Suprapubic skin (tissue), 4 donors: ENCODE data around the gene SLC34A1. TPM values are rescaled to one million over a fixed set of nuclear protein-coding genes. Genes with fewer than 3 reads are reported as not detected.

ENCODE experiments used
- DNase-seq, 2 donors: peaks; one replicate each; pipeline ENCODE4 v3.0.0-alpha.2; 2019; ENCODE audit warnings: low spot score in 2 of 2
- H3K27ac ChIP-seq: fragments of 200-600 bp; sonication (generic); one replicate; pipeline ENCODE4 v1.5.1; 2019
- H3K27me3 ChIP-seq: fragments of 200-600 bp; sonication (generic); one replicate; pipeline ENCODE4 v1.5.1; 2019
- H3K36me3 ChIP-seq: fragments of 200-600 bp; sonication (generic); one replicate; pipeline ENCODE4 v1.5.1; 2019
- H3K4me1 ChIP-seq: fragments of 200-600 bp; sonication (generic); one replicate; pipeline ENCODE4 v1.5.1; 2019
- H3K4me3 ChIP-seq: fragments of 200-600 bp; sonication (generic); one replicate; pipeline ENCODE4 v1.5.1; 2019; ENCODE audit warnings: mild to moderate bottlenecking
- H3K9me3 ChIP-seq: fragments of 200-600 bp; sonication (generic); one replicate; pipeline ENCODE4 v1.5.1; 2019
- EP300 ChIP-seq: sonication (generic); formaldehyde crosslinking; IDR thresholded peaks from one replicate; pipeline ENCODE4 v1.6.1; 2017; ENCODE audit warnings: antibody characterized with exemption
- POLR2A ChIP-seq, 2 donors: fragments of 450-650 bp; IDR thresholded peaks; one replicate each; pipeline ENCODE4 v1.6.1; 2017; ENCODE audit warnings: antibody characterized with exemption in 2 of 2, mild to moderate bottlenecking in 2 of 2, moderate library complexity in 2 of 2
- POLR2AphosphoS5 ChIP-seq, 3 donors: sonication (generic); formaldehyde crosslinking; IDR thresholded peaks; one replicate each; pipeline ENCODE4 v1.6.1; 2017; ENCODE audit warnings: antibody characterized with exemption in 3 of 3
- WGBS: methylation state at CpG from one replicate; pipeline ENCODE4 v1.1.5; 2018; 5-methylcytosine and 5-hydroxymethylcytosine counted together
- total RNA-seq, 4 donors: library from RNA; depleted of rRNA; stranded (reverse); fragments of >200 nt; gene quantifications; one replicate each; pipeline ENCODE4 v1.1.0, GENCODE V29; 2016
- TF ChIP-seq, protein P1 (sequence below), 2 donors: fragments of 200-600 bp in 1 of 2; fragments of 450-650 bp in 1 of 2; sonication (generic) in 1 of 2; IDR thresholded peaks; one replicate each; pipeline ENCODE4 v1.5.1; 2016 to 2019; ENCODE audit warnings: antibody characterized with exemption in 2 of 2, mild to moderate bottlenecking in 1 of 2, moderate library complexity in 1 of 2

SLC34A1 gene
- total RNA-seq, 4 donors from 2014 or later: 0.29 TPM; not detected in 3

DNA sequence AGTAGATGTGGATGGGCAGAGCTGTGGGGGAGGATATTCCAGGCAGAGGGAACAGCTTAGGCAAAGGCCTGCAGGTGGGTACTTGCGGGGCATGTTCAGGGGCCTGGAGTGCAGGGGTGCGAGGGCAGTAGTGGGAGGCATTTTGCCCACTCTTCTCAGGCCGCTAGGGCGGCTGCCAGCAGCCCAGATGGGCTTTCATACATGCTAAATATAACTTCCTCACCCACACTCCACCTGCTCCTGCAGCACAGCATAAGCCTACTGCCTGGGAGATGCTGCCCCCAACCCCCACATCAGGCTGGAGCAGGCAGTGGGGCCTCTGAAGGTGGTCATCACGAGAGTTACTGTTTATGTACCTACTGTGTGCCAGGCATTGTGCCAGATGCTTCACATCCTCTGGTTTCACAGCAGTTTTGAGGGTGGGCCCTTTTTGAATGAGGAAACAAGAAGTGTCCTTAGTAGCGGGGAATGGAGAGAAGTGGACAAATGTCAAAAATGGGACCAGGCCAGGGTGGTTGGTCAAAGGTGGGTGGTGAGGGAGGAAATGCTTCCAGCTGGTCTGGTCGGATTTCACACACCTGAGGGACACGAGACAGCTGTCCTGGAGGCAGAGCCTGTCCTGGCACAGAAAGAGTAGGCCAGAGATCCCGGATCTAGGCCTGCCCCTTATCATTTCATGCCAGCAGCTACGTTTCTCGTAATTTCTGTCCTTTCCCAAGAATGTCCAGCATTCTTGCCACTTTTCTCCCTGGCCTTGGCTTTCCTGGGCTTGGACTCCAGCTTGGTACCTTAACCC lies 14.4 kb upstream of the SLC34A1 start:
- TF ChIP-seq POLR2AphosphoS5 (IDR thresholded peaks at IDR 0.05) (no peak), EP300 (no peak), POLR2A (IDR thresholded peaks at IDR 0.05) (no peak)
- TF ChIP-seq, protein P1, sequence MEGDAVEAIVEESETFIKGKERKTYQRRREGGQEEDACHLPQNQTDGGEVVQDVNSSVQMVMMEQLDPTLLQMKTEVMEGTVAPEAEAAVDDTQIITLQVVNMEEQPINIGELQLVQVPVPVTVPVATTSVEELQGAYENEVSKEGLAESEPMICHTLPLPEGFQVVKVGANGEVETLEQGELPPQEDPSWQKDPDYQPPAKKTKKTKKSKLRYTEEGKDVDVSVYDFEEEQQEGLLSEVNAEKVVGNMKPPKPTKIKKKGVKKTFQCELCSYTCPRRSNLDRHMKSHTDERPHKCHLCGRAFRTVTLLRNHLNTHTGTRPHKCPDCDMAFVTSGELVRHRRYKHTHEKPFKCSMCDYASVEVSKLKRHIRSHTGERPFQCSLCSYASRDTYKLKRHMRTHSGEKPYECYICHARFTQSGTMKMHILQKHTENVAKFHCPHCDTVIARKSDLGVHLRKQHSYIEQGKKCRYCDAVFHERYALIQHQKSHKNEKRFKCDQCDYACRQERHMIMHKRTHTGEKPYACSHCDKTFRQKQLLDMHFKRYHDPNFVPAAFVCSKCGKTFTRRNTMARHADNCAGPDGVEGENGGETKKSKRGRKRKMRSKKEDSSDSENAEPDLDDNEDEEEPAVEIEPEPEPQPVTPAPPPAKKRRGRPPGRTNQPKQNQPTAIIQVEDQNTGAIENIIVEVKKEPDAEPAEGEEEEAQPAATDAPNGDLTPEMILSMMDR (IDR thresholded peaks at IDR 0.05): no peak
- no peaks in the 10 kb centered on the region for H3K27me3 ChIP-seq
- no peaks in the 10 kb centered on the region for H3K9me3 ChIP-seq
- DNase-seq: no peak
- no peak overlapping the region for H3K27ac ChIP-seq
- no peaks in the 10 kb centered on the region for H3K36me3 ChIP-seq
- WGBS: 67% methylated on average over 11 of the region's 11 CpGs
- no peak overlapping the region for H3K4me3 ChIP-seq
- H3K4me1 ChIP-seq: peaks cover 79% of the 10 kb centered on the region

- TF ChIP-seq POLR2AphosphoS5 (IDR thresholded peaks at IDR 0.05) (no peak), POLR2A (IDR thresholded peaks at IDR 0.05) (no peak), EP300 (no peak)
- TF ChIP-seq, protein P1 (IDR thresholded peaks at IDR 0.05): peak in 1 of 2 donors; percentile 47
- WGBS: 75% methylated on average over 1 of the region's 42 CpGs
- no peaks in the 10 kb centered on the region for H3K27me3 ChIP-seq
- peak overlapping the region; percentile 21 for H3K27ac ChIP-seq
- H3K4me3 ChIP-seq: peak overlapping the region; percentile 38
- H3K9me3 ChIP-seq: no peaks in the 10 kb centered on the region
- DNase-seq: peak; percentile 81 to 88
- H3K36me3 ChIP-seq: no peaks in the 10 kb centered on the region
- peaks cover 79% of the 10 kb centered on the region for H3K4me1 ChIP-seq
These were observed 13.6 kb upstream of the SLC34A1 start for GRCh38 chr5:177370488-177371119.

DNA sequence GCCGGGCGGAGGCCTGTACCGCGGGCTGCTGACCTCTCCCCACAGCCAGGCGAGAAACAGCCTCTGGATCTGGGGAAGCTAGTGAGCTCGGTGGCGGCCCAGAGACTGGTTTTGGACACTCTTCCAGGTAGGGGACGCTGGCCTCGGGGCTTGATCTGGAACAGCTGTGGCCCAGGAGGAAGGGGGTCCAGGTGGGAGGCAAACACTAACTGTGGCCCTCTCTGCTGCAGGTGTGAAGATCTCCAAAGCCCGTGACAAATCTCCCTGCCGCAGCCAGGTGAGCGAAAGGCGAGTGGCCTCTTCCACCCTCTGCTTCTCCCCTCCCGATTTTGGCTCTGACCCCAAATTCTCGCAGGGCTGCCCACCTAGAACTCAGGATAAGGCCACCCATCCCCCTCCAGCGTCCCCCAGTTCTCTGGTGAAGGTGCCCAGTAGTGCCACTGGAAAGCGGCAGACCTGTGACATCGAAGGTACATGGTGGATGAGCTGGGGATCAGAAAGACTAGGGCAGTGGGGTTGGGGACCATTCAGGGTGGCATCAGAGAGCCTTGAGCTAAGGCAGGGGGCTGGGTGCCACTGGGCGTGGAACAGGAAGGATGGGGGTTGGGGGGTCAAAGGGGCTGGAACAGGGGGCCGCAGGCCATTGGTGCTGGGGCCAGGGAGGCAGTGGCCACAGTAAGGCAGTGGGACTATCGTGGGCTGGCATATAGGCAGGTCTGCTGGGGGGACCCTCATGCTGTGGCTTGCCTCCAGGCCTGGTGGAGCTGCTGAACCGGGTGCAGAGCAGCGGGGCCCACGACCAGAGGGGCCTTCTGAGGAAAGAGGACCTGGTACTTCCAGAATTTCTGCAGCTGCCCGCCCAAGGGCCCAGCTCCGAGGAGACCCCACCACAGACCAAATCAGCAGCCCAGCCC lies 12.9 kb upstream of the SLC34A1 start:
- WGBS: 68% methylated on average over 12 of the region's 26 CpGs
- H3K4me1 ChIP-seq: peaks cover 72% of the 10 kb centered on the region
- no peaks in the 10 kb centered on the region for H3K27me3 ChIP-seq
- H3K4me3 ChIP-seq: peak overlapping the region; percentile 38
- TF ChIP-seq POLR2AphosphoS5 (IDR thresholded peaks at IDR 0.05) (no peak), POLR2A (IDR thresholded peaks at IDR 0.05) (no peak), EP300 (no peak)
- TF ChIP-seq, protein P1 (IDR thresholded peaks at IDR 0.05): no peak
- no peak for DNase-seq
- H3K36me3 ChIP-seq: no peaks in the 10 kb centered on the region
- no peaks in the 10 kb centered on the region for H3K9me3 ChIP-seq
- H3K27ac ChIP-seq: peak overlapping the region; percentile 21

- H3K4me3 ChIP-seq: peak overlapping the region; percentile 38
- peak overlapping the region; percentile 17 for H3K27ac ChIP-seq
These were observed 12.0 kb upstream of the SLC34A1 start for GRCh38 chr5:177372034-177372896.

More at GRCh38 chr5:177372034-177372896, 12.0 kb upstream of the SLC34A1 start:
- no peak for DNase-seq
- 47% methylated on average over 4 of the region's 12 CpGs for WGBS
- Histone ChIP-seq H3K27me3 (no peaks in the 10 kb centered on the region), H3K4me1 (peaks cover 63% of the 10 kb centered on the region), H3K9me3 (no peaks in the 10 kb centered on the region), H3K36me3 (no peaks in the 10 kb centered on the region)
- TF ChIP-seq, protein P1 (IDR thresholded peaks at IDR 0.05): no peak
- no peak for TF ChIP-seq EP300
- TF ChIP-seq POLR2AphosphoS5 (IDR thresholded peaks at IDR 0.05): no peak
- TF ChIP-seq POLR2A (IDR thresholded peaks at IDR 0.05): no peak
